Activated CD8-positive, alpha-beta memory T cell treated with anti-CD3 and anti-CD28 coated beads, Interleukin-2, amount 50 U/mL, for 1 hour (primary cell): ENCODE measurements around the gene UNC13C.

ENCODE experiments used
- DNase-seq: peaks from one replicate; pipeline ENCODE4 v3.0.0-alpha.2; 2020; ENCODE audit errors: extremely low read depth

The UNC13C gene

GRCh38 chr15:54567408-54568035, 589.3 kb downstream of the UNC13C start:
- no peak for DNase-seq

GRCh38 chr15:54568381-54568780, 590.1 kb downstream of the UNC13C start:
- no peak for DNase-seq

- no peak for DNase-seq
Measured at GRCh38 chr15:54571576-54571975, 593.3 kb downstream of the UNC13C start.

GRCh38 chr15:54575586-54575985, 597.3 kb downstream of the UNC13C start:
- no peak for DNase-seq

- no peak for DNase-seq
Measured at GRCh38 chr15:54576298-54576935, 598.2 kb downstream of the UNC13C start.

GRCh38 chr15:54577476-54578250, 599.4 kb downstream of the UNC13C start:
- DNase-seq: no peak

- DNase-seq: no peak
Measured at GRCh38 chr15:54579855-54580254, 601.6 kb downstream of the UNC13C start.

- DNase-seq: no peak
Measured at GRCh38 chr15:54580643-54581042, 602.4 kb downstream of the UNC13C start.

GRCh38 chr15:54582863-54583643, 604.8 kb downstream of the UNC13C start:
- DNase-seq: no peak

GRCh38 chr15:54585063-54585462, 606.8 kb downstream of the UNC13C start:
- DNase-seq: no peak

- DNase-seq: no peak
Measured at GRCh38 chr15:54594115-54594514, 615.9 kb downstream of the UNC13C start.

- DNase-seq: no peak
Measured at GRCh38 chr15:54599386-54599785, 621.1 kb downstream of the UNC13C start.

GRCh38 chr15:54605043-54605442, 626.8 kb downstream of the UNC13C start:
- no peak for DNase-seq

GRCh38 chr15:54605556-54605955, 627.3 kb downstream of the UNC13C start:
- no peak for DNase-seq

GRCh38 chr15:54608876-54609835, 630.9 kb downstream of the UNC13C start:
- DNase-seq: no peak

- DNase-seq: no peak
Measured at GRCh38 chr15:54618120-54618519, 639.9 kb downstream of the UNC13C start.

- no peak for DNase-seq
Measured at GRCh38 chr15:54619180-54619579, 640.9 kb downstream of the UNC13C start.

GRCh38 chr15:54620916-54621315, 642.7 kb downstream of the UNC13C start:
- no peak for DNase-seq

- no peak for DNase-seq
Measured at GRCh38 chr15:54636147-54636546, 657.9 kb downstream of the UNC13C start.

GRCh38 chr15:54638666-54639065, 660.4 kb downstream of the UNC13C start:
- no peak for DNase-seq

- DNase-seq: no peak
Measured at GRCh38 chr15:54640873-54641272, 662.6 kb downstream of the UNC13C start.
